ENCODE results near the gene C15orf39.

GRCh38 chr15:75161106-75161916 is 40.4 kb upstream of the C15orf39 start:
- TF ChIP-seq POLR2AphosphoS5 (IDR thresholded peaks at IDR 0.05), result no peak
- no peak for TF ChIP-seq POLR2A (IDR thresholded peaks at IDR 0.05)

Measured in breast epithelium (tissue), 3 donors.